ENCODE results near the gene SCAPER. TPM values are rescaled to one million over a fixed set of nuclear protein-coding genes. Genes with fewer than 3 reads are reported as not detected.

The SCAPER gene
- total RNA-seq, 2 donors from 2014 or later: 25.8 to 56.7 TPM

- Mint-ChIP-seq H3K4me3 (no peak overlapping the region), H3K9me3 (no peaks in the 10 kb centered on the region)
Measured at GRCh38 chr15:76398317-76399104, 506.6 kb downstream of the SCAPER start.

GRCh38 chr15:76393614-76394013 is 511.5 kb downstream of the SCAPER start:
- no peaks in the 10 kb centered on the region for H3K4me1 Mint-ChIP-seq
- H3K27ac Mint-ChIP-seq: no peak overlapping the region
- no peaks in the 10 kb centered on the region for H3K36me3 Mint-ChIP-seq (ENCODE audit: low read depth)
- ATAC-seq (replicated peaks): no peak
- no peaks in the 10 kb centered on the region for H3K9me3 Mint-ChIP-seq
- H3K27me3 Mint-ChIP-seq: no peaks in the 10 kb centered on the region
- H3K4me3 Mint-ChIP-seq: no peak overlapping the region

More at GRCh38 chr15:76398317-76399104, 506.6 kb downstream of the SCAPER start:
- Mint-ChIP-seq H3K27ac (no peak overlapping the region), H3K27me3 (no peaks in the 10 kb centered on the region), H3K36me3 (ENCODE audit: low read depth) (peaks cover 7% of the 10 kb centered on the region), H3K4me1 (no peaks in the 10 kb centered on the region)
- no peak for ATAC-seq (replicated peaks)

GRCh38 chr15:76391847-76392246 is 513.3 kb downstream of the SCAPER start:
- Mint-ChIP-seq H3K27me3 (no peaks in the 10 kb centered on the region), H3K27ac (no peak overlapping the region), H3K4me1 (no peaks in the 10 kb centered on the region), H3K4me3 (no peak overlapping the region), H3K36me3 (ENCODE audit: low read depth) (no peaks in the 10 kb centered on the region), H3K9me3 (no peaks in the 10 kb centered on the region)
- no peak for ATAC-seq (replicated peaks)

DNA sequence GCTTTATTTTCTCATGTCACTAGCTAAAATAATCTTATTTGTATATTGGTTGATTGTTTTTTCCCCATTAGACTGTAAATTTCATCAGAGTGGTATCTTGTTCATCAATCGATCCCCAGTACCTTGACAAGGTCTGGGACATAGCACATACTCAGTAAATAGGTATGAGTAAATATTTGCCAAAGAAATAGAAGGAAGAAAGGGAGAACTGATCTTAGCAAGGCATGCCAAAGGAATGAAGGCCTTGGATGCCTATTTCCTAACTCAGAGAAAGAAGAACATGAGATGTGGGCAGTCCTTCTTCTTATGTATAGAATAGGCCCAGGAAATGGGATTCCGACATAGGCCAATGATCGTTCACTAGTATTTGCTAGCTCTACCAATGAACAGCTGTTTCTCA is 513.8 kb downstream of the SCAPER start:
- Mint-ChIP-seq H3K4me1 (no peaks in the 10 kb centered on the region), H3K27me3 (no peaks in the 10 kb centered on the region), H3K4me3 (no peak overlapping the region), H3K9me3 (no peaks in the 10 kb centered on the region), H3K36me3 (ENCODE audit: low read depth) (no peaks in the 10 kb centered on the region), H3K27ac (no peak overlapping the region)
- ATAC-seq (replicated peaks): no peak

DNA sequence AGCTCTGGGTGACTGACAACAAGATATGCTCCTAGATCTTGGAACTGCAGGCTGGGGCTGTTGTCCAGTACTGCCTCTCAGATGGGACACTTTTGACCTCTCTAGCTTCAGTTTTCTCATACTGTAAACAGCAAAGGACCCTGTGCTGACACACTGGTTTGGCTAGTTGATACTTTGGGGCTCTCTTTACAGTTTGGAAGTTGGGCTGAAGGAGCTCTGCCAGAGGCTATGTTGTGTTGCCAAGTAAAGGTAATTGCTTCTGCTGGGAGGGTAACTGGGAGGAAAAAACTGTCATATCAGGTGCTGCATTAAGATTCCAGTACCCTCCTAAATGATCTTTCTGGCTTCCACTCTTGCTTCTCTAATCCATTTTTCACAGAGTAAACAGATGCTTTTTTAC is 514.6 kb downstream of the SCAPER start:
- no peak for ATAC-seq (replicated peaks)
- Mint-ChIP-seq H3K36me3 (ENCODE audit: low read depth) (no peaks in the 10 kb centered on the region), H3K4me1 (no peaks in the 10 kb centered on the region), H3K27ac (no peak overlapping the region), H3K9me3 (no peaks in the 10 kb centered on the region), H3K27me3 (no peaks in the 10 kb centered on the region), H3K4me3 (no peak overlapping the region)

DNA sequence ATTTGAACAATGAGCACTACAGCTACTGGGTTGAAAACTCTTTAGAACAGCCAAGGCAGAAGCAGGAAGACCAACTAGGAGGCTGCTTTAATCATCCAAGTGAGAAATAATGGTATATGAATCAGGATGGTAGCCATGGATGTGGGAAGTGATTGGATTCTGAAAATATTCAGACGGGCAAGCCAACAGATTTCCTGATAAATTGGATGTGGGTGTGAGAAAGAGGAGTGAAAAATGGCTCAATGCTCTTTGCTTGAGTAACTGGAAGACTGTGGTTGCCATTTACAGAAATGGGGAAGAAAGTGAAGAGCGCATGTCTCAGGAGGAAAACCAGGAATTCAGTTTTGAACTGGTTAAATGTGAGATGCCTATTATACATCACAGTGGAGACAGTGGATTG is 518.2 kb downstream of the SCAPER start:
- Mint-ChIP-seq H3K4me3 (no peak overlapping the region), H3K36me3 (ENCODE audit: low read depth) (no peaks in the 10 kb centered on the region), H3K27ac (no peak overlapping the region), H3K27me3 (no peaks in the 10 kb centered on the region), H3K9me3 (no peaks in the 10 kb centered on the region), H3K4me1 (no peaks in the 10 kb centered on the region)
- no peak for ATAC-seq (replicated peaks)

DNA sequence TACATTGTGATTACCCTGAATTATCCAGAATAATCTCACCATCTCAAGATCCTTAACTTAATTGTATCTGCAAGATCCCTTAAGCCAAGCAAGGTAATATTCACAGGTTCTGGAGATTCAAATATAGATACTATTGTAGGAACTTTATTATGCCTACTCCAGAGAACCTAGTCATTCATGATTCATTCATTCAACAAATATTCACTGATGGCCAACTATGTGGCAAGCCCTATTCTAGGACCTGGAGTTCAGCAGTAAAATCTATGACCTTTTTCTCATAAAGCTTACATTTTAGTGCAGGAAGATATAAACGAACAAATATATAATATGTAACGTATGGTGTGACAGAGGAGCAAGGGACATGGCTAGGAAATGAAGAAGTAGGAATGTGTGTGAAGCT is 519.0 kb downstream of the SCAPER start:
- no peak for ATAC-seq (replicated peaks)
- Mint-ChIP-seq H3K27me3 (no peaks in the 10 kb centered on the region), H3K4me1 (no peaks in the 10 kb centered on the region), H3K36me3 (ENCODE audit: low read depth) (peaks cover 5% of the 10 kb centered on the region), H3K4me3 (no peak overlapping the region), H3K27ac (no peak overlapping the region), H3K9me3 (no peaks in the 10 kb centered on the region)

GRCh38 chr15:76384409-76384808 is 520.7 kb downstream of the SCAPER start:
- no peak for ATAC-seq (replicated peaks)
- no peaks in the 10 kb centered on the region for H3K27me3 Mint-ChIP-seq
- H3K4me3 Mint-ChIP-seq: no peak overlapping the region
- no peaks in the 10 kb centered on the region for H3K4me1 Mint-ChIP-seq
- no peak overlapping the region for H3K27ac Mint-ChIP-seq
- H3K36me3 Mint-ChIP-seq (ENCODE audit: low read depth): peaks cover 16% of the 10 kb centered on the region
- no peaks in the 10 kb centered on the region for H3K9me3 Mint-ChIP-seq

DNA sequence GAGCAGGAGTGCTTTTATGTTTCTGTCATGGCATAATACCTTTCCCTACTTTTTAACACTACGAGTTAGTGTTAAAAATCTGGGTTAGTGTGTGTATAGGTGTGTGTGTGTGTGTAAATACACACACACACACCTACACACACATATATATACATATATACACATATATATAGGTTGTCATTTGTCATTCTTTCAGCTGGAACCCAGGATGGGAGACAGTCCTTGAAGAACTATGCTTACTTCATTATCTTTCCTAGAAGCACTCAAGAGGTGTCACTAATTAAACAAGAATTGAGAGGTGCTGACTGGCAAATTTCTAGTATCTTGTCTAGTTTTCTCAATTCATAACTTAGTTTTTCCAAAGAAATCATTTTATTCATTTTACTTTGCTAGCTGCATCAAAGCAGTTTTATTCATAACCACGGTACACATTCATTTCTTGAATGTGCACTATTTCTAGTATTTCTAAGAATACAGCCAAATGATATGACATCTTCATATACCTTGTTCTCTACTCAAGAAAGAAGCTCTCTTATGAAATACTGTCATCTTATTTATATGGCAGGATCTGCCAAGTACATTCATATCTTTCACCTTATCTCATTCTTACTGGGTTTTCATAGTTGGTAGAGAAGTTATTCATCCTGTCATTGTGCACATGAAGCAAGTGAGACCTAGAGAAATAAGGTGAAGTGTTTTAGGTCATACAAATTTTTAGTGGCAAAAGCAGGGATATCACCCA is 522.0 kb downstream of the SCAPER start:
- peak; percentile 77 for ATAC-seq (replicated peaks)
- Mint-ChIP-seq H3K4me3 (no peak overlapping the region), H3K9me3 (no peaks in the 10 kb centered on the region), H3K4me1 (no peaks in the 10 kb centered on the region), H3K27ac (peak overlapping the region; percentile 13), H3K27me3 (no peaks in the 10 kb centered on the region), H3K36me3 (ENCODE audit: low read depth) (peaks cover 27% of the 10 kb centered on the region)

GRCh38 chr15:76381366-76381765 is 523.8 kb downstream of the SCAPER start:
- Mint-ChIP-seq H3K27me3 (no peaks in the 10 kb centered on the region), H3K36me3 (ENCODE audit: low read depth) (peaks cover 30% of the 10 kb centered on the region), H3K9me3 (no peaks in the 10 kb centered on the region), H3K4me1 (no peaks in the 10 kb centered on the region), H3K27ac (no peak overlapping the region), H3K4me3 (no peak overlapping the region)
- no peak for ATAC-seq (replicated peaks)

- H3K9me3 Mint-ChIP-seq: no peaks in the 10 kb centered on the region
- no peak overlapping the region for H3K27ac Mint-ChIP-seq
- no peaks in the 10 kb centered on the region for H3K27me3 Mint-ChIP-seq
- no peak overlapping the region for H3K4me3 Mint-ChIP-seq
- peaks cover 30% of the 10 kb centered on the region for H3K36me3 Mint-ChIP-seq (ENCODE audit: low read depth)
- H3K4me1 Mint-ChIP-seq: no peaks in the 10 kb centered on the region
- ATAC-seq (replicated peaks): no peak
Measured at GRCh38 chr15:76380249-76380648, 524.9 kb downstream of the SCAPER start.

DNA sequence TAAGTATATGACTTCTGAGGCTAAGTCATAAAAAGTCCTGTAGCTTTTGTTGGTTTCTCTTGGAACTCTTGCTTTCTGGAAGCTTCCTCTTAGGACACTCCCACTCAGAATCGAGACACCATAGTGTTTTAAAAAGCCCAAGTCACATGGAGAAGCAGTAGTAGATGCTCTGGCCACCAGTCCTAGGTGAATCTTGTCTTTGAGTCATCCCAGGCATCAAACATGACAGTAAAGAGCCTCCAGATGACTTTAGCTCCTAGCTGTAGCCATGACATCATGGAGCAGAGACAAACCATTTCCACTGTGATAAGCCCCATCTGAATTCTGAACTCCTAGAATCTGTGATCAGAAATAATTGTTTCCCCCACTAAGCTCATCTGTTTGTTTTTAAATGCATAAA is 526.4 kb downstream of the SCAPER start:
- Mint-ChIP-seq H3K27ac (no peak overlapping the region), H3K4me3 (no peak overlapping the region), H3K36me3 (ENCODE audit: low read depth) (peaks cover 34% of the 10 kb centered on the region), H3K9me3 (no peaks in the 10 kb centered on the region), H3K4me1 (no peaks in the 10 kb centered on the region), H3K27me3 (no peaks in the 10 kb centered on the region)
- peak; percentile 44 for ATAC-seq (replicated peaks)

GRCh38 chr15:76377751-76378150 is 527.4 kb downstream of the SCAPER start:
- no peak for ATAC-seq (replicated peaks)
- H3K4me1 Mint-ChIP-seq: no peaks in the 10 kb centered on the region
- peaks cover 43% of the 10 kb centered on the region for H3K36me3 Mint-ChIP-seq (ENCODE audit: low read depth)
- H3K9me3 Mint-ChIP-seq: no peaks in the 10 kb centered on the region
- no peak overlapping the region for H3K4me3 Mint-ChIP-seq
- no peak overlapping the region for H3K27ac Mint-ChIP-seq
- H3K27me3 Mint-ChIP-seq: no peaks in the 10 kb centered on the region

DNA sequence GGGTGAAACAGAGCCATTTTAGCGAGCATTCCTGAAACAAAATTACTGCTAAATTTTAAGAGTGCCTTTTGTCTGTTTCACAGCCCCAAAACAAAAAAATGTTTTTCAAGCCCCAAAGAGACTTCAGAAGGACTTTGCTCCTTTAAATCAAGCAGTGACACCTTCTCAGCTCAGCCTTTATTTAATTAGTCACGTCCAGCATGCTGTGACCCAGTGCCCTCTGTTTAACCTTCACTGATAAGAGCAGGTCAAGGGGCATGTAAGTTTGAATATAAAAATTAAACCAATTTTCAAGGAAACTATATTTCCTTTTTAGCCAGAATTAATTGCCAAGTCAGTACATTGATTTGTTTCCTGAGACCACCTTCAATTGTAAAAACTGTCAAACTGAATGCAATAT is 527.9 kb downstream of the SCAPER start:
- H3K27me3 Mint-ChIP-seq: no peaks in the 10 kb centered on the region
- H3K27ac Mint-ChIP-seq: no peak overlapping the region
- no peaks in the 10 kb centered on the region for H3K9me3 Mint-ChIP-seq
- no peak overlapping the region for H3K4me3 Mint-ChIP-seq
- no peak for ATAC-seq (replicated peaks)
- peaks cover 48% of the 10 kb centered on the region for H3K36me3 Mint-ChIP-seq (ENCODE audit: low read depth)
- no peaks in the 10 kb centered on the region for H3K4me1 Mint-ChIP-seq

GRCh38 chr15:76376816-76377215 is 528.3 kb downstream of the SCAPER start:
- Mint-ChIP-seq H3K36me3 (ENCODE audit: low read depth) (peaks cover 52% of the 10 kb centered on the region), H3K4me3 (no peak overlapping the region), H3K4me1 (no peaks in the 10 kb centered on the region), H3K27me3 (no peaks in the 10 kb centered on the region), H3K27ac (no peak overlapping the region), H3K9me3 (no peaks in the 10 kb centered on the region)
- ATAC-seq (replicated peaks): no peak
